ENCODE results near the gene FLOT1. TPM values are rescaled to one million over a fixed set of nuclear protein-coding genes. Genes with fewer than 3 reads are reported as not detected.

Gene FLOT1
- total RNA-seq, 1 experiment from 2014 or later: 111 TPM

DNA sequence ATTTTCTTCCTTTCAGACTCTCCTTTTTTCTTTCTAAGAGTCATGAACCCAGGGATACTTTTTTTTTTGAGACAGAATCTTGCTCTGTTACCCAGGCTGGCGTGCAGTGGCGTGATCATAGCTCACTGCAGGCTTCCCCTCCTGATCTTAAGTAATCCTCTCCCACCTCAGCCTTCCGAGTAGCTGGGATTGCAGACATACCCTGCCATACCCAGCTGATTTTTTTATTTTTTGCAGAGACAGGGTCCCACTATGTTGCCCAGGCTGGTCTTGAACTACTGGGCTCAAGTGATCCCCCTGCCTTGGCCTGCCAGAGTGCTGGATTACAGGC lies 34.6 kb upstream of the FLOT1 start:
- WGBS (ENCODE audit: extremely low coverage, insufficient read length, low lambda C conversion rate): no CpG with 5 or more reads among the region's 3 CpGs

More for the DNA sequence above, 34.6 kb upstream of the FLOT1 start:
- no peak overlapping the region for H2BK120ac ChIP-seq (ENCODE audit: low read depth, low read length, poor library complexity, severe bottlenecking)
- no peak overlapping the region for H3K9ac ChIP-seq (ENCODE audit: extremely low read depth, insufficient read length, low read length)
- no peaks in the 10 kb centered on the region for H3K27me3 ChIP-seq (ENCODE audit: insufficient read depth, low read length)
- no peak overlapping the region for H3T11ph ChIP-seq (ENCODE audit: low read length)
- no peak overlapping the region for H3K4ac ChIP-seq (ENCODE audit: low read depth, low read length)
- no peak overlapping the region for H2AFZ ChIP-seq (ENCODE audit: low read length)
- no peaks in the 10 kb centered on the region for H4K20me1 ChIP-seq (ENCODE audit: control insufficient read depth, insufficient read depth, insufficient read length)
- no peak overlapping the region for H2BK12ac ChIP-seq (ENCODE audit: insufficient read length, low read depth, low read length)
- no peak overlapping the region for H3K4me3 Mint-ChIP-seq
- TF ChIP-seq, protein P1, sequence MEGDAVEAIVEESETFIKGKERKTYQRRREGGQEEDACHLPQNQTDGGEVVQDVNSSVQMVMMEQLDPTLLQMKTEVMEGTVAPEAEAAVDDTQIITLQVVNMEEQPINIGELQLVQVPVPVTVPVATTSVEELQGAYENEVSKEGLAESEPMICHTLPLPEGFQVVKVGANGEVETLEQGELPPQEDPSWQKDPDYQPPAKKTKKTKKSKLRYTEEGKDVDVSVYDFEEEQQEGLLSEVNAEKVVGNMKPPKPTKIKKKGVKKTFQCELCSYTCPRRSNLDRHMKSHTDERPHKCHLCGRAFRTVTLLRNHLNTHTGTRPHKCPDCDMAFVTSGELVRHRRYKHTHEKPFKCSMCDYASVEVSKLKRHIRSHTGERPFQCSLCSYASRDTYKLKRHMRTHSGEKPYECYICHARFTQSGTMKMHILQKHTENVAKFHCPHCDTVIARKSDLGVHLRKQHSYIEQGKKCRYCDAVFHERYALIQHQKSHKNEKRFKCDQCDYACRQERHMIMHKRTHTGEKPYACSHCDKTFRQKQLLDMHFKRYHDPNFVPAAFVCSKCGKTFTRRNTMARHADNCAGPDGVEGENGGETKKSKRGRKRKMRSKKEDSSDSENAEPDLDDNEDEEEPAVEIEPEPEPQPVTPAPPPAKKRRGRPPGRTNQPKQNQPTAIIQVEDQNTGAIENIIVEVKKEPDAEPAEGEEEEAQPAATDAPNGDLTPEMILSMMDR (conservative IDR thresholded peaks at IDR 0.05): no peak
- no peaks in the 10 kb centered on the region for H3K79me1 ChIP-seq (ENCODE audit: insufficient read depth, low read depth, low read length, poor library complexity, severe bottlenecking)
- H4K5ac ChIP-seq (ENCODE audit: insufficient read length, low read depth, low read length): no peak overlapping the region
- no peak overlapping the region for H2BK15ac ChIP-seq (ENCODE audit: low read depth, low read length)
- H3K79me2 ChIP-seq (ENCODE audit: insufficient read depth, low read length): no peaks in the 10 kb centered on the region
- H3K18ac ChIP-seq (ENCODE audit: insufficient read length, low read depth, low read length): no peak overlapping the region
- no peak overlapping the region for H3K23ac ChIP-seq (ENCODE audit: insufficient read length, low read depth, low read length)
- no peak overlapping the region for H3K4me2 ChIP-seq (ENCODE audit: insufficient read depth, insufficient read length, low read length)
- no peak overlapping the region for H2BK20ac ChIP-seq (ENCODE audit: low read depth, low read length, poor library complexity, severe bottlenecking)
- H3K27ac Mint-ChIP-seq: no peak overlapping the region
- no peaks in the 10 kb centered on the region; the same call in 1 of the 2 replicates for H3K4me1 ChIP-seq (ENCODE audit: insufficient read depth, low read length)
- H3K9me3 Mint-ChIP-seq: peaks cover 11 to 13% of the 10 kb centered on the region in 2 experiments
- H3K36me3 Mint-ChIP-seq (ENCODE audit: insufficient read depth in 1 of 3, low read depth in 3 of 3): peaks cover 7 to 18% (median 10%) of the 10 kb centered on the region in 3 experiments
- peaks cover 11% of the 10 kb centered on the region for H3K27me3 Mint-ChIP-seq (ENCODE audit: low read depth)
- H4K91ac ChIP-seq (ENCODE audit: insufficient read length, low read depth, low read length): no peak overlapping the region
- no peak overlapping the region for H4K8ac ChIP-seq (replicated peaks; ENCODE audit: insufficient read length, low read depth, low read length)
- no peak overlapping the region for H3K56ac ChIP-seq (ENCODE audit: insufficient read length, low read depth, low read length)
- H3K27ac ChIP-seq (ENCODE audit: insufficient read length, low read depth, low read length): no peak overlapping the region
- H3K9me3 ChIP-seq (ENCODE audit: control insufficient read depth, low read depth, low read length): no peaks in the 10 kb centered on the region
- H3K4me1 Mint-ChIP-seq: peaks cover 20 to 23% of the 10 kb centered on the region in 2 experiments
- no peak for DNase-seq
- no peaks in the 10 kb centered on the region for H3K23me2 ChIP-seq (ENCODE audit: insufficient read length, low read depth, low read length, poor library complexity, severe bottlenecking)
- no peak overlapping the region for H2AK5ac ChIP-seq (ENCODE audit: insufficient read length, low read length)
- H3K14ac ChIP-seq (ENCODE audit: insufficient read depth, low read length): no peak overlapping the region
- no peak overlapping the region for H2BK5ac ChIP-seq (ENCODE audit: insufficient read length, low read length)

Data from H9 (cell line).